GM18861 (cell line): Measurements from ENCODE around the gene FAM50B.

Experiments
- ATAC-seq: cut with Tn5 transposase; IDR thresholded peaks from one replicate; pipeline ENCODE4 v1.9.1; 2021; ENCODE audit not compliant: unreplicated experiment

The FAM50B gene

DNA sequence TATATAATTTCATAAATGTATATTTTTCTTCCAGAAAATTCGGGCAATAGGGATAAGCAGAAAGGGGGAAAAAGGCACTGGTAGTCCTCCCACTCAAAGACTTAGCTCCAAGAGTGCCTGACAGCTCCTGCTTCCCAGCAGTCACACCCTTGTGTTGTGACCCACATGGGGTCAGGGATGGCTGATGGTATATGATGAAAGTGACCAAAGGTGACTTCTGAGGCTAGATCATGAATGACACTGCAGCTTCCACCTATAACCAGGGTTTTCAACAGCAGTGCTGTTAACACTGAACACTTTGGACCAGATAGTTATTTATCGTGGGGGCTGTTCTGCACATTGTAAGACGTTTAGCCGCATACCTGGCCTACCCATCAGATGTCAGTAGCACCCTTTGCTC lies 22.3 kb downstream of the FAM50B start:
- no peak for ATAC-seq

DNA sequence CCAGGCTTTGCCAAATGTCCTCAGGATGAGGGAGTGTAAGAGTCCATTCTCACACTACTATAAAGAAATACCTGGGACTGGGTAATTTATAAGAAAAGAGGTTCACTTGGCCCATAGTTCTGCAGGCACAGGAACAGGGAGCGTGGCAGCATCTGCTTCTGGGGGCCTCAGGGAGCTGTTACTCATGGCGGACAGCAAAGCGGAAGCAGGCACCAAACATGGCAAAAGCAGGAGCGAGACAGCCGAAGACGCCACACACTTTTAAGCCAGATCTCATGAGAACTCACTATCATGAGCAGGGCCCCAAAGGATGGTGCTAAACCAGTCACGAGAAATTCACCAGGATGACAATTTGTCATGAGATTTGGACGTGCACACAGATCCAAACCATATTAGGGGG lies 22.8 kb downstream of the FAM50B start:
- no peak for ATAC-seq

DNA sequence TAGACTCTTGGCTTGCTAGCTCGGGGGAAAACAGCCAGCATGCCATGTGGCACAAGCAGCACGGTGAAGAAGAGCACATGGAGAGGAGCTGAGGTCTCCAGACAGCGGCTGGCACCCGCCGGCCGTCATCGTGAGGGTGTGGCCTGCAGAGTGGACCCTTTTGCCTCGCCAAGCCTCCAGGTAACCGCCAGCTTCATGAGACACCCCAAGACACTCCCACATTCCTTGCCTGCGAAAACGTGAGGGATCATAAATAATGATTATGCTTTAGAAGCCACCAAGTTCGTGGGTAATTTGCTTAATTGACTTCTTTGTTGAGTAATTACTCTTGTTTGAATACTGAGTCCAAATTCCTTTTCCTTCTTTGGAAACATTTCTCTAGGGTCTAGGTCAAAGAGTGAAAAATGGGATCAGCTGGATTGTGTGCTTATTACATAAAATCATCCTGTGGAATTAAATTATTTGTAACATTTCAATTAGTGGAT lies 23.2 kb downstream of the FAM50B start:
- no peak for ATAC-seq

DNA sequence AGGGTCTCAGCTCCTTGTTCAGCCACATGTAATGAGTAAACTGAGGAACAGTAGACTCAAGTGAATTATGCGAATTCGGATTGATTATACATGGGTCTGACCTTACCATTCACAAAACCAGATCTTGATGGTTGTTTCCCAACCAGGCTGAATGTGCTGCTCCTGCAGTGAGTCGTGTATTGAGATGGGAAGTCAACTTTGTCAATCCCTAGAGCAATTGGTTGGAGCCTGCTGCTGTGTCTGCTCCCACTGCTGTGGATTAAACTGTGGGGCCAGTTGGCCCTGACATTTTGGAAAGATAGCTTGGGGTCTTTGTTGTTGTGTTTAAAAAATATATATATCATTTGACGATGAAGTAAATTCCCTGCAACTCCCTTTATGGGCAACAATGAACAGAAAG lies 23.9 kb downstream of the FAM50B start:
- ATAC-seq = no peak

DNA sequence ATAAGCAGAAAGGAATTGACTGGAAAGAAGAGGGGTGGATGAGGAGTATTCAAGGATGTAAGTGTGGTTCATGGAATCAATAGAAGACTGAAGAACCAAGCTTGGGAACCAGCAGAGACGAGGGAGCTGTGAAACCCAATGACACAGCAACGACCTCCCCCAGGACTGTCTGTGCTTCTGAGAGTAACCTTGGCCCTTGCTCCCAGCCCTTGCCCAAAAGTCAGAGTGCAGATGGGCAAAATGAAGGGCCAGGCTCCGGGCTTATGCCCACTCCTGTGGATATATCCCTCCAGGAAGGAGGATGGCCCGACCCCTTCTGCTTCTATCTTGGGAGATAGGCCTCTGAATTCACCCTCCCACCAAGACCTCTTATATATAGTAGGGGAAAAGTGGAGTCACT lies 24.9 kb downstream of the FAM50B start:
- ATAC-seq = no peak

DNA sequence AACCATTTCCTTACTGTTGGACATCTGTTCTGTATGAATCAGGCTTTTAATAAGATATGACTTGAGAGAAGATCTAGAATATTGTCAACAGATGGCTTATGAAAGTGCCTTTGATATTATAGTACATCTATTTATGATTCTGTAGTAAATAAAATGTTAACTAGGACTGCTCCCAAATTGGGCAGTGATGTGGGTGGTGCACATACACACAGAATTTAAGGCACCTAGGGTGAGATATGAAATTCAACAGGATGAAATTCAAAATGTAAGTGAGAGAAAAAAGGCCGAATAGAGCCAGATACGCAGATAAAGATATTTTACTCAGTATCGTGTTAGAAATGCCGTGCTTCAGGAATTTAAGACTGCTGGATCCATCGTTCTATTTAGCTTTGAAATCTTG lies 26.3 kb downstream of the FAM50B start:
- no peak for ATAC-seq

DNA sequence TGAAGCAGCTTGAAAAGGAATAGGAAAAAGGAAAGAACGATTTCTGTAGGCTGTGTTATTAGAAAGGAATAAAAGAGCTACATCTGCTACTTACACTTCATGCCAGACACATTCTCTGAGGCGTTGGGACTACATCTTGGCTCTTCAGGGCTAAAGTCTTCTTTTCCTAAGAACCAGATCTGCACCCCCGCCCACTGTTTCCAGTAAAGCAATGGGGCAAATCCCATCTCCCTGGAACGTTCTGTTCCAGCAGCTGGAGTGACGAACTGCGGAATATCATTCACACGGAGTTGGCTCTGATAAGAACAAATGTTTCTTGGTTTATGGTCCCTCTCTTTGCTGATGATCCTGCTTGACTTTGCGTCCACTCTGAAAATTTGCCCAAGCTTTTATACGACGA lies 26.9 kb downstream of the FAM50B start:
- ATAC-seq = no peak

DNA sequence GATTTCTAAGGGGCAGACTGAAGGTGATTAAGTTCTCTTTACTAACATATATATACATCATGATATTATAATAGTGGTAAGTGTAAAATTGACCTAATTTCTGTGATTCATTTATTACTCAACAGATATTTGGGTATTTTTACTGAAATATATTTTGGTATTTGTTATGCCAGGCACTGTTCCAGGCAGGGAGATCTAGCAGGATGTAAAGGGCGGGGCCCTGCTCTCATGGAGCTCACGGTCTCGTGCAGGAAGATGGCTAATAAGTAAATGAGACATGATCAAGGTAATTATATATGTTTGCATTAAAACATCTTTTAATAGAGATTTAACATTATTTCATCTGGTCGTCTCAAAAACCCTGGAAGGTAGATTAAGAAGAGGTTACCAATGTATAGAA lies 27.7 kb downstream of the FAM50B start:
- ATAC-seq = no peak

DNA sequence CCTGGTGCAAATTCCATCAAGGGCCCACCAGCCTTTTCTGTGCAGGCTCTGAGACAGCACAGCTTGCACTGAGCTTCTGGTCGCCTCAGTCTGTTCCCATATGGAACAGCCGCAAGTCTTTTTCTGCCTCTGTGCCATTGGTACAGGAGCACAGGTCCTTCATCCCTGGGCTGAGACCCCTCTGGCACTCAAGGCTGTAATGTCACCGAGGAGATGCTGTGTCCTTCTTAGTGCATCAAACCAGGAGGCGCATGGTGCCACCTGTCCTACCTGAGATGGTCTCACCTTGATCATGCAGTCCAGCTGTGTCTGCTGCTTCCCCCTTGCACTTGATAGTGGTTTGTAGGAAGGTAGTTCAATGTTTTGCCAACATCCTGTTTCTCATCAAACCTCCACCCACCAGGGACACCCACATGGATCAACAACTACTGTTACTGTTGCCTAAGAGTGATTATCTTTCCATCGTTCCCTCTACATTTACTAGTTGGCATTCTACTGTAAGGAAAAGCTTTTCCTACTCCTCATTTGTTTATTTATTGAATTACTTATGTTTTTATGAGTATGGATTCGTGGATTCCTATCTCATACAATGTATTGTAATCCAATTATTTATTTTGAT lies 29.0 kb downstream of the FAM50B start:
- ATAC-seq = no peak

DNA sequence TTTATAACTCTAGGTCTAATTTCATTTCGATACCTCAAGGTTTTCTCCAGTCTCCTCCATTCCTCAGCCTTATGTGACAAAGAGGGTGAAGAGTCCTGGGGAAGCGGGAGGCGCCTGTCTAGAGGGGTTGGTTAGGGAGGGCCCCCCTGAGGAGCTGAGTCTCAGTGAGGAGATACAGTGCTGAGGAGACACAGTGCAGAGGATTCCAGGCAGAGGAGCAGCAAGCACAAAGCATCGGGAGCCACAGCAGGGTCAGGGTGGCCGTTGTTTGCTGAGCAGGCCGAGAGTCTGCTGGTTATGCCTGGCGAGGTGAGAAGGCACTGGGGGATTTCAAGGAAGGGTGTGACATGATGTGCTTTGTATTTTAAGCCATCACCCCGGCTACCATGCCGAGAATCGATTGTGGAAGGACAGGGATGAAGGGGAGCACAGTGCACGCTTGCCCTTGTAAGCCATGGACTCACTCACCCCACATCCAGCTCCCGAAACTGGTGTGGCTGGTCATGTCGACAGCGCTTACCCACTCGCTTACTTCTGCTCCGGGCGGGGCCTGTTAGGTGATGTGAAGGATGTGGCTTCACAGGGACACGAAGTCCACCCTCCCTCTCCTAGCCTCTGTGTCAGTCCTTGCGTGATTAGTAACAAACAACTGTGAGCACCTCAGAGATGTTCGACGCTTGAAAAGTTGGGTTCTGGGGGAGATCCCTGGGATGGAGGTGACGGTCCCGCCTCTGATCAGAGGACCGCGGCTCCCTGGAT lies 30.2 kb downstream of the FAM50B start:
- no peak for ATAC-seq

DNA sequence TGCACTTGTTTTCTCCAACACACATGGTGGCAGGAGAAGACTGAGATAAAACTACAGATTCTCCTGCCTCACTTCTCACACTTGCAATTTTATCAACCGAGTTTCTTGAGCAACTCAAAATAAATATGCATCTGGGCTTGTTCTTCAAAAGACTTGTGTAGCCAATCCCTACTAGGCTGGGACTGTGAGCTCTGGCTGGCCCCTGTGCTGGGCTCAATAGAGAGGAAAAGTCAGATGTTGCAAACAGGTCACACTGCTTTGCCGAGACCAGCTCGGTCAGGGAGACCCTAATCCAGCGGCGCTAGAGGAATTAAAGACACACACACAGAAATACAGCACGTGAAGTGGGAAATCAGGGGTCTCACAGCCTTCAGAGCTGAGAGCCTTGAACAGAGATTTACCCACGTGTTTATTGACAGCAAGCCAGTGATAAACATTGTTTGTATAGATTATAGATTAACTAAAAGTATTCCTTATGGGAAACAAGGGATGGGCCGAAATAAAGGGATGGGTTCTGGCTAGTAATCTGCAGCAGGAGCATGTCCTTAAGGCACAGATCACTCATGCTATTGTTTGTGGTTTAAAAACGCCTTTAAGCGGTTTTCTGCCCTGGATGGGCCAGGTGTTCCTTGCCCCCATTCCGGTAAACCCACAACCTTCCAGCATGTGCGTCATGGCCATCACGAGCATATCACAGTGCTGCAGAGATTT lies 32.7 kb downstream of the FAM50B start:
- no peak for ATAC-seq

DNA sequence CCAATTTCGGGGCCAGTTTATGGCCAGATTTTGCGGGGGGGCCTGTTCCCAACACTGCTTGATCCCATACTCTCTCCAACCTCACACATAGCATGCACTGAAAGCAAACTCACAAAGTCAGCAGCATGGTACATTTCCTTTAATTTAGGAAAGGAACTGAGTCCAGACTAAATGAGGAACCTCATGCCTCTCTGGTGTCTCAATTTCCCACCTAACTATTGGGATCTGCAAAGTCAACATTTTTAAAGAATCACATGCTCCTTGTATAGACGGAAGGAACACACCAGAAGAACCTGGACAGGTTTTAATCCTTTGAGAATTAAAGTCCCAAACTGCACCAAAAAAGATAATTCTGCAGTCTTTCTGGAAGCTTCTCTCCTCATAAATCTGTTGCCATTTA lies 33.3 kb downstream of the FAM50B start:
- ATAC-seq = no peak

DNA sequence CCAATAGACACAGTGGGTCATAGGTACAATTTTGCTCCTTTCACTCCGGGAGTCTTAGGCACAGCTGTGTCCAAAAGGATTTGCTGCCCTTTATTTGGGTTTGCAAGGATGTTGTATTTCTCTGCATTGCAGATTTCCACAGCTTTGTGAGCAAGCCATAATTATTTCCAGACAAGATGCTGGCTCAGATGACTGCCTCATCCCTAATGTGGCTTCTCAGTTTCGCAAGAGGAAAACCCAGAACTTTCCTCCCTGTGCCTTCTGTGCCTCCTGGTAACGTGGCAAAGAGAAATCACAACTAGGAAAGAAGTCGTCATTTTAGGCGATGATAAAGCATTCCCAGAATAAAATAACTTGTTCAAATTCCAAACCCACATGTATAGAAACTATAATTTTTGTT lies 33.7 kb downstream of the FAM50B start:
- ATAC-seq = no peak

DNA sequence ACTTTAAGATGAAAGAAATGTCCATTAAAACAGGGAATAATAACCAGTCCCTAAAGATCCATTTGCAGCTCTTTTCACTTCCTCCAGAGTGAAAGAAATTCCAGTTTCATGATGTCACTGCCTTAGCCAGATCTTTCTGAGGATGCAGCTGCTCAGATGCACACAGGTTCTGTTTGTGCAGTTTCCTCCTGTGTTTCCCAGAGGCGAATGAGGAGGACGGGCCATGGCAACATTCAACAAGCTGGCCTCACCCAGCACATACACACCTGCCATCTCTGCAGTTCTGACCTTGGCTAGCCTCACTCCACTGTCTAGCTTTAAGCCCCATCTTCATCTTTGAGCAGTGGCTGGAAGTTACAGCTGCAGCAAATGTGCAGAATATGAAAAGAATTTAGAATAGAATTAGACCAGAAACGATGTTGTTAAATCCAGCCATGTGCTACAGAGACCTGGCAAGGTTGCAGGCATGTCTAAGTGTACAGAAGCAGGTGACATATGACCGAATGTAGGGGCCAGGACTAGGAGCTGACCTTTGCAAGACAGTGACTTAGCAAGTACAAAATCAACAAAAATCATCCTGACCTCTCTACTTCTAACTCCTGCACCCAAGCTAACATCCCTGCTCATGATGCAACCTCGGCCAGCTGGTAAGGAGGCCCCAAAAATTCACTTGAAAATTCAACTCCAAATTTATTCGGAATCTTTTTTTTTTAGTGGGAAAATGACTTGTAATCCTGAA lies 35.0 kb downstream of the FAM50B start:
- ATAC-seq = no peak

DNA sequence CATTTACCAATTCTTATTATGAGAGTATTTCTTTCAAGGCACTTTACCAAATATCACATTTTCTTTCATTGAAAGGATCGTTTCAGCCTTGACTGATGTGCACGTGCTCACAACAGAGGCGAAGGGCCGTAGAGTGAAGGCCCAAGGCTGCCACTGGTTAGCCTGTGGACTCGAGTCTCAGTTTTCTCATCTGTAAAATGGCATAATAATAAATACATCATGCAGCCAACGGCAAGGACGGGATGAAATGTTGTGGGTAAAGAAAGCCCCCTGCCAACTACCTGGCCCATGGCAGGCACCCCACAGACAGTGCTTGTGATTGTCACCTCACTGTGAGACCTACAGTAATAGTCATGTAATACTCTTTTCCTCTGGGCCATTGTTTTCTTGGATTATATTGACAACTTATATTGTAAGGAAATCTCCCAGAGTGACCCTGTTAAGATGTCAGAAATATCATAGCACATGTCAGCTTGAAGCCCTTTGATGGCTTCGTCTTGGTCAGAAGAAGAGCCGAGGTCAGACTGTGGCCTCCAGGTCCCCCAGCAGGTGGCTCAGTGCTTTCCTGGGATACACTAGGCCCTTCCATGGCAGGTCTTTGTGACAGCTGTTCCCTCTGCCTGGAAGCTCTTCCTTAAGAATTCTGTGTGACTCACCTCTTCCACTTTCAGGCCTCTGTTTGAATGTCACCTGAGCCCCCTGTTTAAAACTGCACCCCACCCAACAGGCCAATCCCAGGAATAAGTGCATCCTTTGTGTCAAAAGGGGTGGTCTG lies 36.3 kb downstream of the FAM50B start:
- ATAC-seq = no peak

DNA sequence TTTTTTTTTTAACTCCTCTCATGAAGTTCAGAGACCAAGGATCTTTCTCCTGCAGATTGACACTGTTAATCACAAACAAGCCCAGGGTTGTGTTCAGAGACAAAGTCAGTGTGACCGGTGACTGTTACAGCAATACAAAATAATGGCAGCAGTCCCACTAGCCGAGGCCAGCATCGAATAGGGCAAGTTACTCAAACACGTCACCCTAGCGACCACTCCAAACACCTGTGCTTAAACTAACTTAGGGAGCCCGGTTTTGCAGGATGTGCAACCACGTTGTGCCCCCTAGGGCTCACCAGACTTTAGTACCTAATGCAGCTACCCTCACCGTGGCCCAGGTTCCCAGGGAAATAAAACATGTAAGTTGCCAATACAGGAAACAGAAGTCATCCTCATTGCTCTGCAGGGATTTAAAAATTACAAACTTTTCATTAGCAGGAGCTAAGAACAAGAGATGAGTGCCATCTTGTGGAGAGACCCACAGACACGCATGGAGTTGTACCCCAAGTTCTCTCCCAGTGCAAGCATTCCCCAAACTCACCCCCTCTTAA lies 38.1 kb downstream of the FAM50B start:
- ATAC-seq = no peak

DNA sequence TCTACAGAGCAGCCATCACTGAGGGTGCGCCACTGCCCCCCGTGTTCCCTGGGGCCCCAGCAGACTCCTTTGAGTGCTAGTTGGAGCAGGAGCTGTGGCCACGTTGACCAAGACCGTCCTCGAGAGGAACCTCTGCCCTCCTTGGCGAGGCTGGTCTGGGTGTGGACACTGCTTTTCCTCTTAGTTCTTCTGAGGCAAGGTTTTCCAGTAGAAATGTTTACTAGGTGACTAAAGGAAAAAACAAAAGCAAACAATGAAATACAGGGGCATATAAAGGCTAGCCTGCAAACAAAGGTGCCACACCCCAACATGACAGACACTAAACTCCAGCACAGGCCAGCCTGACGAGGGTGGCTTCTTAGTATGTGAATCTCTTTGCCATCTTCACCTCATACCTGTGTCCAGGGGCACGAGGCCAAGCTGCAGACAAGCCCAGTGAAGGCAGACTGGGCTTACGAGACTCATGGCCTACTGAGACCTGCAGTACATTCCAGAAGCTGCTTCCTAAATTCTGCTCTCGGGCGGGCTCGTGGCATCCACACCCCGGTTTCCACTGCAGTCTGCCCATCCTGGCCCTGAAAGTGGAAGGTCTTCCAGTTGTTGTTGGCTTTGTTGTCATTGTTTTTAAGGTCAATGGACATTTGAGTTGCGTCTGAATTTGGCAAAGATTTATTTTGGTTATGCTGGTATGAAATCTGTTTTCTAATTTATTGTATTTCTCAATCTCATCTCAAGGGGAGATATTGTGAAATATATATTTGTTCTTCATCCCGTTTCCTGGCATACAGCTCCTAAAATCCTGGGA lies 39.2 kb downstream of the FAM50B start:
- ATAC-seq = no peak

DNA sequence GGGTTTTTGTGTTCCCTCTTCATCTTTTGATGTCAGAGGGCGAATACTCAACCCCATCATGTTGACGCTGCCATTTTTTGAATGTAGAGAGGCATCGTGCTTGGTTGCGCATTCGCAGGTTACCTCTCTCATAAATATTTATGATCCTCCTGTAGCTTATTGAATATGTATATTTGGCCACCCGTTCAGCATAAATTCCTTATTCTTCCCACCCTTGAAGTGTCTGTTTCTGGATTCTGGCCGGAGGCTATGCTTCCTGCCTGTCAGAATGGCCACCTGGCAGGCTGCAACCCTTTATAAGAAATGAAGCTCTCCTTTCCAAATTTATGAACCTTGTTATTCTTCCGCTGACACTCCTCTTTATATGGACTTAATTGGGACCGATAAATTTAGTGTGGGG lies 40.9 kb downstream of the FAM50B start:
- ATAC-seq = no peak

DNA sequence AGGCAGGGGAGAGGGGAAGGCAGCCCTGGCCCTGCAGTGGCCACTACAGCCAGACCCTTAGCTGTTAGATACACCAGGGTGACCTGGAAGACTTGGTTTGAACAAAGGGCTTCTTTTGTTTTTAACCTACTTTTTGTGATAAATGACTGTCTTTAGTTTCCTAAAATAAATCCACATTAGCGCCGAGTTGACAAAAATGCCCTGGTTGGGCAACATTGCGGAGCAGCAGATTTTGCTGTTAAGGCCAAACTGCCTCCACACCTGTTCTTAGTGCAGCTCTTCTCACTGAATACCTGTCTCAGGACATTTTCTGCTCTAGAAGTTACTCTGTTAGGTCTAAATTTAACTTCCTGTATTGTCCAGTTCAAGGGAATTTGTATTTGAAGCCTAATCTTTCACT lies 42.7 kb downstream of the FAM50B start:
- no peak for ATAC-seq

DNA sequence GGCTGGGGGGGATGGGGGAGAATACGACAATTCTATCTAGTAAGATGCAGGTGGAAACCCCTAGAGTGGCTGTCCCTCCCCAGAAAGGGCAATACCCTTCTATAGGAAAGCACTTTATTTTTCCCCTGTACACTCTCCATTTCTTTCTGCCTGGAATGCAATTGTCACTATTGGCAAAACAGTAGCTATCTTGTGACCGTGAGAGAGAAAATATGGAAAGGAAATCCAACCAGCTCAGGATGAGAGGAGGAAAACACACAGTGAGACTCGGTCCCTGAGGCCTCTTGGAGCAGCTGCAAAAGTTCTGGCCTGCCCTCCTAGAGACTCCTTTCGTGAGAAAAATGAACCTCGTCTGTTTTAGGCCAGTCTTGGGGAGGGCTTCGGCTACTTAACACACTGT lies 43.4 kb downstream of the FAM50B start:
- ATAC-seq = no peak
